K562 (cell line): ENCODE data around the gene WDR76. TPM values are rescaled to one million over a fixed set of nuclear protein-coding genes. Genes with fewer than 3 reads are reported as not detected.
A peak's percentile ranks its signal among the peaks of the same experiment; 100 is the strongest.

ENCODE experiments used
- BDP1 ChIP-seq: IDR thresholded peaks from 3 replicates; pipeline ENCODE4 v1.6.1; 2011; ENCODE audit not compliant: insufficient read length, insufficient read depth
- ESRRB ChIP-seq: fragments of 250-450 bp; sonication (Bioruptor Pico); IDR thresholded peaks from 2 replicates; pipeline ENCODE4 v1.5.0; 2020; ENCODE audit warnings: mild to moderate bottlenecking, moderate library complexity, borderline replicate concordance
- ETV5 ChIP-seq: sonication (generic); formaldehyde crosslinking; IDR thresholded peaks from 2 replicates; pipeline ENCODE4 v1.4.0; 2020; ENCODE audit warnings: low read depth, mild to moderate bottlenecking, missing genetic modification reagents
- HMG20A ChIP-seq: fragments of 450-650 bp; formaldehyde crosslinking; conservative IDR thresholded peaks from 2 replicates; pipeline ENCODE4 v1.4.0; 2020; ENCODE audit warnings: mild to moderate bottlenecking, mixed read lengths
- MCM3 ChIP-seq: fragments of 450-650 bp; IDR thresholded peaks from 2 replicates; pipeline ENCODE4 v1.6.1; 2016
- MYNN ChIP-seq, 2 experiments: sonication (generic); formaldehyde crosslinking in 1 of 2; IDR thresholded peaks; 2 replicates each; pipeline versions ENCODE4 v1.5.0 to v1.6.1; 2016 to 2020; ENCODE audit warnings: antibody characterized with exemption in 1 of 2, missing genetic modification reagents in 1 of 2
- NCOA4 ChIP-seq: fragments of 450-650 bp; IDR thresholded peaks from 2 replicates; pipeline ENCODE4 v1.6.1; 2018; ENCODE audit warnings: mild to moderate bottlenecking; ENCODE audit not compliant: partially characterized antibody
- NFE2 ChIP-seq: IDR thresholded peaks from 2 replicates; pipeline ENCODE4 v1.6.1; 2014; ENCODE audit warnings: antibody characterized with exemption, low read depth
- NR1H2 ChIP-seq: sonication (generic); formaldehyde crosslinking; IDR thresholded peaks from 2 replicates; pipeline ENCODE4 v1.4.0; 2020; ENCODE audit warnings: mild to moderate bottlenecking, missing genetic modification reagents
- RBM17 ChIP-seq: fragments of 200-400 bp; formaldehyde crosslinking; IDR thresholded peaks from 2 replicates; pipeline ENCODE4 v1.6.1; 2017; ENCODE audit warnings: low read depth, mild to moderate bottlenecking, low read length, borderline replicate concordance
- ZBTB2 ChIP-seq: fragments of 450-650 bp; IDR thresholded peaks from 2 replicates; pipeline ENCODE4 v1.6.1; 2016; ENCODE audit warnings: antibody characterized with exemption
- ZNF584 ChIP-seq: fragments of 200-800 bp; sonication (Bioruptor generic); IDR thresholded peaks from 2 replicates; pipeline ENCODE4 v1.6.1; 2016; ENCODE audit warnings: low read depth, mild to moderate bottlenecking, missing genetic modification characterization, missing compliant biosample characterization
- ZNF586 ChIP-seq: fragments of 450-650 bp; formaldehyde crosslinking; conservative IDR thresholded peaks from 2 replicates; pipeline ENCODE4 v1.4.0; 2020; ENCODE audit warnings: mild to moderate bottlenecking, moderate library complexity
- polyA plus RNA-seq, 8 experiments: library from polyadenylated mRNA; depleted of rRNA in 4 of 8; stranded (reverse) in 5 of 8; unstranded in 3 of 8; fragments of >200 nt; fragmentation: Nextera tagmentation in 2 of 8; fragmentation: Illumina TruSeq in 1 of 8; extraction: Ambion mirVana in 2 of 8; extraction: Trizol in 1 of 8; gene quantifications; 2 replicates each; pipeline versions ENCODE4 v1.2.1 to v1.2.3, GENCODE V29; 2011 to 2014; ENCODE audit warnings: inconsistent platforms in 1 of 8, missing spikeins in 1 of 8
- total RNA-seq, 7 experiments: library from RNA; depleted of rRNA in 6 of 7; stranded (reverse); fragments of >200 nt in 6 of 7; fragmentation: Illumina TruSeq in 2 of 7; extraction: Trizol in 2 of 7; gene quantifications; 2 replicates each; pipeline versions ENCODE4 v1.2.1 to v1.2.3, GENCODE V29; 2011 to 2021; ENCODE audit warnings: low replicate concordance in 1 of 7
- TF ChIP-seq, protein P1 (sequence below): sonication (generic); formaldehyde crosslinking; IDR thresholded peaks from 2 replicates; pipeline ENCODE4 v1.8.0; 2023; ENCODE audit warnings: missing genetic modification reagents, mild to moderate bottlenecking, borderline replicate concordance

The WDR76 gene
- total and polyA plus RNA-seq, 9 of the 15 experiments (the other 6 are each of a cell fraction or from before 2014, with no cell fraction given), result 9.8 to 69.5 (median 44.4) TPM

GRCh38 chr15:43824302-43825246 lies 2.2 kb upstream of the WDR76 start, which contains the start of gene MFAP1 (continued):
- TF ChIP-seq, protein P1, sequence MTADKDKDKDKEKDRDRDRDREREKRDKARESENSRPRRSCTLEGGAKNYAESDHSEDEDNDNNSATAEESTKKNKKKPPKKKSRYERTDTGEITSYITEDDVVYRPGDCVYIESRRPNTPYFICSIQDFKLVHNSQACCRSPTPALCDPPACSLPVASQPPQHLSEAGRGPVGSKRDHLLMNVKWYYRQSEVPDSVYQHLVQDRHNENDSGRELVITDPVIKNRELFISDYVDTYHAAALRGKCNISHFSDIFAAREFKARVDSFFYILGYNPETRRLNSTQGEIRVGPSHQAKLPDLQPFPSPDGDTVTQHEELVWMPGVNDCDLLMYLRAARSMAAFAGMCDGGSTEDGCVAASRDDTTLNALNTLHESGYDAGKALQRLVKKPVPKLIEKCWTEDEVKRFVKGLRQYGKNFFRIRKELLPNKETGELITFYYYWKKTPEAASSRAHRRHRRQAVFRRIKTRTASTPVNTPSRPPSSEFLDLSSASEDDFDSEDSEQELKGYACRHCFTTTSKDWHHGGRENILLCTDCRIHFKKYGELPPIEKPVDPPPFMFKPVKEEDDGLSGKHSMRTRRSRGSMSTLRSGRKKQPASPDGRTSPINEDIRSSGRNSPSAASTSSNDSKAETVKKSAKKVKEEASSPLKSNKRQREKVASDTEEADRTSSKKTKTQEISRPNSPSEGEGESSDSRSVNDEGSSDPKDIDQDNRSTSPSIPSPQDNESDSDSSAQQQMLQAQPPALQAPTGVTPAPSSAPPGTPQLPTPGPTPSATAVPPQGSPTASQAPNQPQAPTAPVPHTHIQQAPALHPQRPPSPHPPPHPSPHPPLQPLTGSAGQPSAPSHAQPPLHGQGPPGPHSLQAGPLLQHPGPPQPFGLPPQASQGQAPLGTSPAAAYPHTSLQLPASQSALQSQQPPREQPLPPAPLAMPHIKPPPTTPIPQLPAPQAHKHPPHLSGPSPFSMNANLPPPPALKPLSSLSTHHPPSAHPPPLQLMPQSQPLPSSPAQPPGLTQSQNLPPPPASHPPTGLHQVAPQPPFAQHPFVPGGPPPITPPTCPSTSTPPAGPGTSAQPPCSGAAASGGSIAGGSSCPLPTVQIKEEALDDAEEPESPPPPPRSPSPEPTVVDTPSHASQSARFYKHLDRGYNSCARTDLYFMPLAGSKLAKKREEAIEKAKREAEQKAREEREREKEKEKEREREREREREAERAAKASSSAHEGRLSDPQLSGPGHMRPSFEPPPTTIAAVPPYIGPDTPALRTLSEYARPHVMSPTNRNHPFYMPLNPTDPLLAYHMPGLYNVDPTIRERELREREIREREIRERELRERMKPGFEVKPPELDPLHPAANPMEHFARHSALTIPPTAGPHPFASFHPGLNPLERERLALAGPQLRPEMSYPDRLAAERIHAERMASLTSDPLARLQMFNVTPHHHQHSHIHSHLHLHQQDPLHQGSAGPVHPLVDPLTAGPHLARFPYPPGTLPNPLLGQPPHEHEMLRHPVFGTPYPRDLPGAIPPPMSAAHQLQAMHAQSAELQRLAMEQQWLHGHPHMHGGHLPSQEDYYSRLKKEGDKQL, result no peak
- no peak for TF ChIP-seq MCM3
- peak; percentile 82 for TF ChIP-seq ETV5
- no peak for TF ChIP-seq NR1H2 (CRISPR knock-in tag)
- TF ChIP-seq ZNF584, result no peak
- no peak for TF ChIP-seq HMG20A
- no peak for TF ChIP-seq BDP1
- TF ChIP-seq ESRRB (CRISPR knock-in tag), result no peak
- TF ChIP-seq ZNF586 (CRISPR knock-in tag), result no peak
- no peak for TF ChIP-seq NFE2
- peak; percentile 91 for TF ChIP-seq ZBTB2
- TF ChIP-seq MYNN (IDR thresholded peaks at IDR 0.05), result 0 out of 2 replicates have a peak, but pooled peaks have one; percentile 32
- no peak for TF ChIP-seq MYNN (CRISPR knock-in tag; IDR thresholded peaks at IDR 0.05)
- no peak for TF ChIP-seq NCOA4
- TF ChIP-seq RBM17, result no peak
